Measurements from ENCODE around the gene HIC2. TPM values are rescaled to one million over a fixed set of nuclear protein-coding genes. Genes with fewer than 3 reads are reported as not detected.

The HIC2 gene
- total RNA-seq, 2 experiments from 2014 or later, result 6.8 to 7.0 TPM

- Mint-ChIP-seq H3K27me3 (no peaks in the 10 kb centered on the region), H3K9me3 (no peaks in the 10 kb centered on the region), H3K27ac (no peak overlapping the region), H3K4me3 (no peak overlapping the region), H3K4me1 (peaks cover 4% of the 10 kb centered on the region), H3K36me3 (no peaks in the 10 kb centered on the region)
- ATAC-seq (ENCODE audit: low read depth) (no peak), DNase-seq (no peak)
- POLR2A ChIA-PET, result no interaction called here
These were observed 26.0 kb downstream of the HIC2 start for GRCh38 chr22:21443057-21443734.

- no peaks in the 10 kb centered on the region for H3K9me3 Mint-ChIP-seq
- POLR2A ChIA-PET, result no interaction called here
- H3K36me3 Mint-ChIP-seq, result no peaks in the 10 kb centered on the region
- no peak overlapping the region for H3K4me3 Mint-ChIP-seq
- ATAC-seq (ENCODE audit: low read depth), result no peak
- no peaks in the 10 kb centered on the region for H3K27me3 Mint-ChIP-seq
- no peak for DNase-seq
- H3K4me1 Mint-ChIP-seq, result peaks cover 4% of the 10 kb centered on the region
- no peak overlapping the region for H3K27ac Mint-ChIP-seq
These were observed 26.7 kb downstream of the HIC2 start for GRCh38 chr22:21443735-21444421.

GRCh38 chr22:21444701-21445436 lies 27.7 kb downstream of the HIC2 start:
- POLR2A ChIA-PET, result interaction anchor here (0.6 kb wide), 1 partner anchor 199 kb away, joined by 4 read pairs; no protein-coding TSS in a partner anchor
- Mint-ChIP-seq H3K4me3 (no peak overlapping the region), H3K36me3 (no peaks in the 10 kb centered on the region), H3K27me3 (no peaks in the 10 kb centered on the region), H3K4me1 (peaks cover 4% of the 10 kb centered on the region), H3K9me3 (no peaks in the 10 kb centered on the region), H3K27ac (no peak overlapping the region)
- DNase-seq (no peak), ATAC-seq (ENCODE audit: low read depth) (no peak)

GRCh38 chr22:21445437-21446127 lies 28.4 kb downstream of the HIC2 start:
- no peak for ATAC-seq (ENCODE audit: low read depth)
- no peak overlapping the region for H3K27ac Mint-ChIP-seq
- H3K9me3 Mint-ChIP-seq, result no peaks in the 10 kb centered on the region
- no peaks in the 10 kb centered on the region for H3K36me3 Mint-ChIP-seq
- DNase-seq, result no peak
- peaks cover 4% of the 10 kb centered on the region for H3K4me1 Mint-ChIP-seq
- H3K27me3 Mint-ChIP-seq, result no peaks in the 10 kb centered on the region
- POLR2A ChIA-PET, result no interaction called here
- no peak overlapping the region for H3K4me3 Mint-ChIP-seq

GRCh38 chr22:21446128-21446826 lies 29.1 kb downstream of the HIC2 start:
- DNase-seq, result no peak
- no peak overlapping the region for H3K27ac Mint-ChIP-seq

GRCh38 chr22:21446827-21447690 lies 29.9 kb downstream of the HIC2 start:
- Mint-ChIP-seq H3K36me3 (no peaks in the 10 kb centered on the region), H3K27ac (no peak overlapping the region), H3K4me3 (no peak overlapping the region), H3K9me3 (no peaks in the 10 kb centered on the region), H3K4me1 (peaks cover 4% of the 10 kb centered on the region), H3K27me3 (no peaks in the 10 kb centered on the region)
- ATAC-seq (ENCODE audit: low read depth) (no peak), DNase-seq (no peak)
- POLR2A ChIA-PET, result no interaction called here

More at GRCh38 chr22:21446128-21446826, 29.1 kb downstream of the HIC2 start:
- Mint-ChIP-seq H3K27me3 (no peaks in the 10 kb centered on the region), H3K36me3 (no peaks in the 10 kb centered on the region), H3K4me1 (peaks cover 4% of the 10 kb centered on the region), H3K4me3 (no peak overlapping the region), H3K9me3 (no peaks in the 10 kb centered on the region)
- no peak for ATAC-seq (ENCODE audit: low read depth)
- POLR2A ChIA-PET, result no interaction called here

GRCh38 chr22:21447694-21448402 lies 30.7 kb downstream of the HIC2 start:
- Mint-ChIP-seq H3K4me3 (no peak overlapping the region), H3K4me1 (peaks cover 4% of the 10 kb centered on the region), H3K27me3 (no peaks in the 10 kb centered on the region), H3K27ac (no peak overlapping the region), H3K9me3 (no peaks in the 10 kb centered on the region), H3K36me3 (no peaks in the 10 kb centered on the region)
- ATAC-seq (ENCODE audit: low read depth) (no peak), DNase-seq (no peak)
- POLR2A ChIA-PET, result no interaction called here

GRCh38 chr22:21448627-21449416 lies 31.7 kb downstream of the HIC2 start:
- DNase-seq (no peak), ATAC-seq (ENCODE audit: low read depth) (no peak)
- Mint-ChIP-seq H3K36me3 (no peaks in the 10 kb centered on the region), H3K4me1 (peaks cover 4% of the 10 kb centered on the region), H3K27me3 (no peaks in the 10 kb centered on the region), H3K27ac (no peak overlapping the region), H3K4me3 (no peak overlapping the region), H3K9me3 (no peaks in the 10 kb centered on the region)
- POLR2A ChIA-PET, result no interaction called here

GRCh38 chr22:21449531-21450319 lies 32.6 kb downstream of the HIC2 start:
- POLR2A ChIA-PET, result no interaction called here
- H3K4me3 Mint-ChIP-seq, result no peak overlapping the region
- H3K36me3 Mint-ChIP-seq, result no peaks in the 10 kb centered on the region
- H3K27me3 Mint-ChIP-seq, result no peaks in the 10 kb centered on the region
- no peak overlapping the region for H3K27ac Mint-ChIP-seq
- ATAC-seq (ENCODE audit: low read depth), result no peak
- H3K9me3 Mint-ChIP-seq, result no peaks in the 10 kb centered on the region
- DNase-seq, result no peak
- peaks cover 4% of the 10 kb centered on the region for H3K4me1 Mint-ChIP-seq

GRCh38 chr22:21450320-21450831 lies 33.2 kb downstream of the HIC2 start:
- Mint-ChIP-seq H3K27me3 (no peaks in the 10 kb centered on the region), H3K9me3 (no peaks in the 10 kb centered on the region), H3K36me3 (no peaks in the 10 kb centered on the region), H3K27ac (no peak overlapping the region), H3K4me1 (peaks cover 4% of the 10 kb centered on the region), H3K4me3 (no peak overlapping the region)
- DNase-seq (no peak), ATAC-seq (ENCODE audit: low read depth) (no peak)
- POLR2A ChIA-PET, result no interaction called here

Measured in activated naive CD8-positive, alpha-beta T cell treated with anti-CD3 and anti-CD28 coated beads, Interleukin-2, amount 10 ng/mL, durations not matched to agents 7 days and 5 days (primary cell).